MM.1S (cell line): ENCODE results near the gene ZMIZ1.

Experiments used
- EZH2 ChIP-seq: fragments of 300-600 bp; sonication (generic); optimal IDR thresholded peaks from 2 replicates; pipeline ENCODE3; 2017; ENCODE audit warnings: low read depth, mild to moderate bottlenecking, antibody characterized with exemption, low read length, mixed read lengths
- EZH2phosphoT487 ChIP-seq: fragments of 300-600 bp; sonication (generic); IDR thresholded peaks from 2 replicates; pipeline ENCODE4 v1.6.1; 2018; ENCODE audit warnings: antibody characterized with exemption, low read length
- TF ChIP-seq, protein P1 (sequence below): fragments of 300-600 bp; sonication (generic); IDR thresholded peaks from 2 replicates; pipeline ENCODE4 v1.5.1; 2016; ENCODE audit warnings: antibody characterized with exemption, low read length, mixed read lengths

DNA sequence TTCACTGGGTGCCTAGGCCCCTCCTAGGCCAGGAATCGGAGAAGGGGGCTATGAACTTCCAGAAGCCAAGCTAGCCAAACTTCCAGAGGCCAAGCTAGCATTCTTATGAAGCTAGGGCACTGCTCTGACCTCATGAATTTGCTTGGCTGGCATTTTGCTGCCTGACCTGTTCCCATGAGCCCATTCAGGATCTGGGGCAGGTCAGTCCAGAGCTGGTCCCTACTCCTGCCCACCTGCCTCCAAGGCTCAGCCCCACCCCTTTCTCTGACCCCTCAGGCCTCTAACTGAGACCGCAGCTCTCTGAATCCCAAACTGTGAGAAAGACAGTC lies 277.2 kb downstream of the ZMIZ1 start:
- TF ChIP-seq, protein P1, sequence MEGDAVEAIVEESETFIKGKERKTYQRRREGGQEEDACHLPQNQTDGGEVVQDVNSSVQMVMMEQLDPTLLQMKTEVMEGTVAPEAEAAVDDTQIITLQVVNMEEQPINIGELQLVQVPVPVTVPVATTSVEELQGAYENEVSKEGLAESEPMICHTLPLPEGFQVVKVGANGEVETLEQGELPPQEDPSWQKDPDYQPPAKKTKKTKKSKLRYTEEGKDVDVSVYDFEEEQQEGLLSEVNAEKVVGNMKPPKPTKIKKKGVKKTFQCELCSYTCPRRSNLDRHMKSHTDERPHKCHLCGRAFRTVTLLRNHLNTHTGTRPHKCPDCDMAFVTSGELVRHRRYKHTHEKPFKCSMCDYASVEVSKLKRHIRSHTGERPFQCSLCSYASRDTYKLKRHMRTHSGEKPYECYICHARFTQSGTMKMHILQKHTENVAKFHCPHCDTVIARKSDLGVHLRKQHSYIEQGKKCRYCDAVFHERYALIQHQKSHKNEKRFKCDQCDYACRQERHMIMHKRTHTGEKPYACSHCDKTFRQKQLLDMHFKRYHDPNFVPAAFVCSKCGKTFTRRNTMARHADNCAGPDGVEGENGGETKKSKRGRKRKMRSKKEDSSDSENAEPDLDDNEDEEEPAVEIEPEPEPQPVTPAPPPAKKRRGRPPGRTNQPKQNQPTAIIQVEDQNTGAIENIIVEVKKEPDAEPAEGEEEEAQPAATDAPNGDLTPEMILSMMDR: no peak
- TF ChIP-seq EZH2phosphoT487 (no peak), EZH2 (no peak)
